TTC549 (cell line): ENCODE data around the gene ACTR3.
"Not testable (repeated sequence)": the region's sequence is repeated elsewhere in the genome, so short reads cannot be mapped to it uniquely, and the experiment has no call there.

Experiments used
- FAIRE-seq: peaks from 2 replicates; lab custom pipeline; 2012; peaks lifted over from hg19 to GRCh38; lab: Jason Lieb, UNC

The ACTR3 gene

GRCh38 chr2:113906647-113907046 is 16.8 kb downstream of the ACTR3 start:
- FAIRE-seq, result no peak

GRCh38 chr2:113907297-113907696 is 17.4 kb downstream of the ACTR3 start:
- no peak for FAIRE-seq

- FAIRE-seq, result no peak
Measured at GRCh38 chr2:113910110-113910717, 20.3 kb downstream of the ACTR3 start.

GRCh38 chr2:113910967-113911678 is 21.2 kb downstream of the ACTR3 start:
- FAIRE-seq, result no peak

GRCh38 chr2:113915082-113915819 is 25.4 kb downstream of the ACTR3 start:
- no peak for FAIRE-seq

- FAIRE-seq, result no peak
Measured at GRCh38 chr2:113918229-113918628, 28.3 kb downstream of the ACTR3 start.

- no peak for FAIRE-seq
Measured at GRCh38 chr2:113920996-113921395, 31.1 kb downstream of the ACTR3 start.

GRCh38 chr2:113922335-113922734 is 32.4 kb downstream of the ACTR3 start:
- FAIRE-seq, result no peak

- no peak for FAIRE-seq
Measured at GRCh38 chr2:113922784-113923183, 32.9 kb downstream of the ACTR3 start.

GRCh38 chr2:113925884-113926283 is 36.0 kb downstream of the ACTR3 start:
- FAIRE-seq, result no peak

- no peak for FAIRE-seq
Measured at GRCh38 chr2:113926314-113926713, 36.4 kb downstream of the ACTR3 start.

- FAIRE-seq, result no peak
Measured at GRCh38 chr2:113930448-113930847, 40.6 kb downstream of the ACTR3 start.

- no peak for FAIRE-seq
Measured at GRCh38 chr2:113937501-113937900, 47.6 kb downstream of the ACTR3 start.

- FAIRE-seq, result no peak
Measured at GRCh38 chr2:113940891-113941290, 51.0 kb downstream of the ACTR3 start.

GRCh38 chr2:113945784-113946183 is 55.9 kb downstream of the ACTR3 start:
- FAIRE-seq, result not testable (repeated sequence)

- FAIRE-seq, result not testable (repeated sequence)
Measured at GRCh38 chr2:113950906-113951305, 61.0 kb downstream of the ACTR3 start.

- no peak for FAIRE-seq
Measured at GRCh38 chr2:113961000-113961399, 71.1 kb downstream of the ACTR3 start.

GRCh38 chr2:113962692-113963480 is 73.0 kb downstream of the ACTR3 start:
- FAIRE-seq, result no peak

GRCh38 chr2:113963965-113964364 is 74.1 kb downstream of the ACTR3 start:
- no peak for FAIRE-seq

GRCh38 chr2:113964436-113964835 is 74.5 kb downstream of the ACTR3 start:
- FAIRE-seq, result no peak

- FAIRE-seq, result no peak
Measured at GRCh38 chr2:113965228-113965627, 75.3 kb downstream of the ACTR3 start.

- no peak for FAIRE-seq
Measured at GRCh38 chr2:113965644-113966043, 75.8 kb downstream of the ACTR3 start.

- no peak for FAIRE-seq
Measured at GRCh38 chr2:113966171-113966570, 76.3 kb downstream of the ACTR3 start.
